GM12878 (cell line): ENCODE results near the gene NPAS3. TPM values are rescaled to one million over a fixed set of nuclear protein-coding genes. Genes with fewer than 3 reads are reported as not detected.

ENCODE experiments used
- ATAC-seq: fragments of 200-7000 bp; cut with Tn5 transposase; 3 replicates; pipeline ENCODE4 v1.9.1; 2020; ENCODE audit warnings: mild to moderate bottlenecking, moderate library complexity
- BruUV-seq: library from RNA; stranded (reverse); fragments of 400-500 nt; replicated peaks from 2 replicates; lab custom pipeline; 2021; lab: Mats Ljungman, UMichigan
- CTCF ChIA-PET: fragments of 300-600 bp; sonication (Branson Sonifier 250); formaldehyde crosslinking; extraction: SDS; loops from one replicate; lab custom pipeline; 2021; ENCODE audit warnings: inconsistent platforms; lab: Yijun Ruan, JAX
- POLR2A ChIA-PET: fragments of 350-600 bp; formaldehyde crosslinking; extraction: SDS; loops from one replicate; lab custom pipeline; 2021; ENCODE audit warnings: inconsistent platforms; lab: Charles Lee
- RAD21 ChIA-PET: fragments of 300-600 bp; sonication (Branson Sonifier 250); formaldehyde crosslinking; loops from one replicate; lab custom pipeline; 2023; ENCODE audit warnings: antibody characterized with exemption; ENCODE audit not compliant: unreplicated experiment; lab: Charles Lee
- SMC1A ChIA-PET: fragments of 300-600 bp; sonication (Branson Sonifier 250); formaldehyde crosslinking; loops from one replicate; lab custom pipeline; 2023; ENCODE audit not compliant: unreplicated experiment, uncharacterized antibody; lab: Charles Lee
- DNase-seq: peaks from one replicate; pipeline ENCODE4 v3.0.0-alpha.2; 2011; ENCODE audit warnings: low read depth, low spot score
- FAIRE-seq: peaks from 3 replicates; lab custom pipeline; 2011; peaks lifted over from hg19 to GRCh38; lab: Jason Lieb, UNC
- H2AFZ ChIP-seq: 2 replicates; pipeline ENCODE4 v1.6.0; 2011; ENCODE audit warnings: low read depth, low read length, control low read depth; ENCODE audit not compliant: control insufficient read depth
- H3K27ac ChIP-seq: 2 replicates; pipeline ENCODE4 v1.5.1; 2011; ENCODE audit warnings: control low read depth; ENCODE audit not compliant: control insufficient read depth, insufficient read depth
- H3K27me3 ChIP-seq, 2 experiments: replicated peaks in 1 of 2; 2 replicates each; pipeline versions ENCODE4 v1.6.0 to v1.6.1; 2011; ENCODE audit warnings: low read length in 1 of 2; ENCODE audit not compliant: control insufficient read depth in 2 of 2, insufficient read depth in 2 of 2
- H3K36me3 ChIP-seq, 2 experiments: 2 replicates each; pipeline ENCODE4 v1.5.1; 2011; ENCODE audit warnings: low read length in 1 of 2; ENCODE audit not compliant: control insufficient read depth in 2 of 2, insufficient read depth in 2 of 2
- H3K4me1 ChIP-seq: 2 replicates; pipeline ENCODE4 v1.6.1; 2011; ENCODE audit warnings: mild to moderate bottlenecking, low read length, moderate library complexity, mixed read lengths; ENCODE audit not compliant: control insufficient read depth, insufficient read depth
- H3K4me2 ChIP-seq: 2 replicates; pipeline ENCODE4 v1.6.0; 2011; ENCODE audit warnings: control low read depth; ENCODE audit not compliant: control insufficient read depth, insufficient read depth
- H3K4me3 ChIP-seq: fragments of 200-600 bp; sonication (generic); 2 replicates; pipeline ENCODE4 v1.5.1; 2016
- H3K79me2 ChIP-seq: 2 replicates; pipeline ENCODE4 v1.6.0; 2011; ENCODE audit warnings: low read length; ENCODE audit not compliant: control insufficient read depth, insufficient read depth
- H3K9ac ChIP-seq: 2 replicates; pipeline ENCODE4 v1.8.0; 2011; ENCODE audit warnings: low read length, control low read depth, mixed read lengths; ENCODE audit not compliant: control insufficient read depth, insufficient read depth
- H3K9me3 ChIP-seq: replicated peaks from 3 replicates; pipeline ENCODE4 v1.5.1; 2011; ENCODE audit warnings: mild to moderate bottlenecking, low read length; ENCODE audit not compliant: control insufficient read depth, insufficient read depth
- H4K20me1 ChIP-seq: 2 replicates; pipeline ENCODE4 v1.6.0; 2011; ENCODE audit not compliant: control insufficient read depth, insufficient read depth
- ATF7 ChIP-seq: fragments of 450-650 bp; IDR thresholded peaks from 2 replicates; pipeline ENCODE4 v1.6.1; 2016; ENCODE audit warnings: low read depth, mild to moderate bottlenecking
- CBX3 ChIP-seq: fragments of 200-600 bp; sonication (generic); IDR thresholded peaks from 2 replicates; pipeline ENCODE4 v1.6.1; 2016; ENCODE audit warnings: low read depth, borderline replicate concordance
- CBX5 ChIP-seq: sonication (generic); IDR thresholded peaks from 2 replicates; pipeline ENCODE4 v1.6.1; 2016; ENCODE audit warnings: low read depth, moderate library complexity, mild to moderate bottlenecking, inconsistent platforms
- CHD1 ChIP-seq: IDR thresholded peaks from 2 replicates; pipeline ENCODE4 v1.6.1; 2012; ENCODE audit warnings: low read depth, low read length, improper control_type of control experiment
- CHD2 ChIP-seq: IDR thresholded peaks from 2 replicates; pipeline ENCODE4 v1.6.1; 2011; ENCODE audit warnings: low read depth, low read length, improper control_type of control experiment, borderline replicate concordance
- CREM ChIP-seq: IDR thresholded peaks from 2 replicates; pipeline ENCODE4 v1.6.1; 2014; ENCODE audit warnings: antibody characterized with exemption, low read depth
- ESRRA ChIP-seq: IDR thresholded peaks from 2 replicates; pipeline ENCODE4 v1.6.1; 2012; ENCODE audit warnings: mild to moderate bottlenecking, low read length, improper control_type of control experiment
- IRF3 ChIP-seq: fragments of 450-650 bp; IDR thresholded peaks from 2 replicates; pipeline ENCODE4 v1.6.1; 2014; ENCODE audit warnings: mild to moderate bottlenecking
- MAX ChIP-seq: IDR thresholded peaks from 2 replicates; pipeline ENCODE4 v1.6.1; 2012; ENCODE audit warnings: low read depth, low read length, improper control_type of control experiment
- MTA3 ChIP-seq: IDR thresholded peaks from 2 replicates; pipeline ENCODE4 v1.6.1; 2012; ENCODE audit warnings: low read length, inconsistent platforms, borderline replicate concordance
- NR2C1 ChIP-seq: fragments of 450-650 bp; IDR thresholded peaks from 2 replicates; pipeline ENCODE4 v1.6.1; 2017; ENCODE audit warnings: antibody characterized with exemption, mild to moderate bottlenecking, moderate library complexity
- PBX3 ChIP-seq: IDR thresholded peaks from 2 replicates; pipeline ENCODE4 v1.6.1; 2011; ENCODE audit warnings: mild to moderate bottlenecking, low read depth, low read length, moderate library complexity; ENCODE audit not compliant: insufficient replicate concordance
- RBBP5 ChIP-seq: fragments of 200-600 bp; sonication (generic); conservative IDR thresholded peaks from 2 replicates; pipeline ENCODE4 v1.6.1; 2016
- RUNX3 ChIP-seq: IDR thresholded peaks from 2 replicates; pipeline ENCODE4 v1.6.1; 2012; ENCODE audit warnings: low read length, inconsistent platforms
- SIX5 ChIP-seq: IDR thresholded peaks from 2 replicates; pipeline ENCODE4 v1.6.1; 2011; ENCODE audit warnings: mild to moderate bottlenecking, low read depth, low read length, moderate library complexity; ENCODE audit not compliant: severe bottlenecking
- SPI1 ChIP-seq: IDR thresholded peaks from 2 replicates; pipeline ENCODE4 v1.6.1; 2011; ENCODE audit warnings: low read depth, mild to moderate bottlenecking, low read length, moderate library complexity, borderline replicate concordance; ENCODE audit not compliant: insufficient read depth
- TARDBP ChIP-seq: IDR thresholded peaks from 2 replicates; pipeline ENCODE4 v1.6.1; 2016; ENCODE audit warnings: borderline replicate concordance
- WRNIP1 ChIP-seq: IDR thresholded peaks from 2 replicates; pipeline ENCODE4 v1.6.1; 2011; ENCODE audit warnings: low read depth, low read length, improper control_type of control experiment, borderline replicate concordance
- ZNF384 ChIP-seq: IDR thresholded peaks from 2 replicates; pipeline ENCODE4 v1.6.1; 2012; ENCODE audit warnings: low read depth, mild to moderate bottlenecking, low read length, improper control_type of control experiment, borderline replicate concordance
- WGBS: methylation state at CpG from one replicate; pipeline ENCODE4 v1.1.6; 2016; ENCODE audit warnings: low lambda C conversion rate; ENCODE audit not compliant: insufficient replicate concordance, insufficient coverage; ENCODE audit errors: missing lambda C conversion rate; 5-methylcytosine and 5-hydroxymethylcytosine counted together
- in situ Hi-C: fragments of 300-500 bp; cut with MboI; formaldehyde crosslinking; loops from 9 replicates; pipeline ENCODE4 v1.14.3; 2018; ENCODE audit warnings: mixed read lengths
- intact Hi-C: fragments of 100-400 bp; cut with micrococcal nuclease; formaldehyde crosslinking; loops from one replicate; pipeline ENCODE4 v1.14.2; 2022; ENCODE audit not compliant: unreplicated experiment
- polyA plus RNA-seq, 11 experiments: library from polyadenylated mRNA; depleted of rRNA in 4 of 11; unstranded in 6 of 11; stranded (reverse) in 5 of 11; fragments of >200 nt; fragmentation: Nextera tagmentation in 4 of 11; fragmentation: Illumina TruSeq in 1 of 11; extraction: Ambion mirVana in 4 of 11; extraction: Trizol in 1 of 11; gene quantifications; 1 replicate in 1 of 11; 2 replicates in 10 of 11; pipeline versions ENCODE4 v1.2.1 to v1.2.3, GENCODE V29; 2011 to 2016; ENCODE audit warnings: inconsistent platforms in 2 of 11, missing spikeins in 2 of 11, low read depth in 1 of 11
- total RNA-seq, 4 experiments: library from RNA; depleted of rRNA in 3 of 4; stranded (reverse); fragments of >200 nt in 3 of 4; fragmentation: Illumina TruSeq in 1 of 4; extraction: Trizol in 1 of 4; gene quantifications; 2 replicates each; pipeline versions ENCODE4 v1.2.1 to v1.2.3, GENCODE V29; 2013 to 2021

The NPAS3 gene
- total and polyA plus RNA-seq, 10 of the 15 experiments (the other 5 are each of a cell fraction or from before 2014, with no cell fraction given), result under 0.01 to 2.7 (median 0.03) TPM; not detected in 6

- TF ChIP-seq CHD1 (no peak), NR2C1 (no peak), ATF7 (no peak), RUNX3 (no peak), CBX3 (no peak), RBBP5 (no peak), CBX5 (no peak), WRNIP1 (no peak), IRF3 (no peak), ZNF384 (no peak), MTA3 (no peak)
These were observed 844.2 kb downstream of the NPAS3 start (continued) for GRCh38 chr14:33782923-33783322.

- SMC1A ChIA-PET, result interaction anchor here (0.9 to 8.4 kb wide), 6 partner anchors 10 to 325 kb away, joined by 3 to 158 read pairs (median 3); no protein-coding TSS in a partner anchor
- Histone ChIP-seq H3K27ac (no peak overlapping the region), H3K9ac (no peak overlapping the region), H3K4me2 (no peak overlapping the region), H3K36me3 (no peaks in the 10 kb centered on the region), H3K27me3 (no peaks in the 10 kb centered on the region), H3K79me2 (no peaks in the 10 kb centered on the region), H3K9me3 (no peaks in the 10 kb centered on the region), H2AFZ (no peak overlapping the region), H4K20me1 (no peaks in the 10 kb centered on the region), H3K4me3 (no peak overlapping the region), H3K4me1 (no peaks in the 10 kb centered on the region)
- in situ Hi-C loops (no loop called here), intact Hi-C loops (no loop called here)
- CTCF ChIA-PET, result interaction anchor here (1.8 to 14.3 kb wide), 2 partner anchors 54 to 109 kb away, joined by 6 to 334 read pairs; no protein-coding TSS in a partner anchor
- POLR2A ChIA-PET, result interaction anchor here (1.0 kb wide), 1 partner anchor 17 kb away, joined by 3 read pairs; no protein-coding TSS in a partner anchor
- BruUV-seq, result no TSS peak
- WGBS, result 44% methylated on average over 4 of the region's 4 CpGs
- no peak for DNase-seq
- ATAC-seq, result no peak
- RAD21 ChIA-PET, result interaction anchor here (1.0 to 7.4 kb wide), 3 partner anchors 109 to 194 kb away, joined by 3 to 264 read pairs (median 11); no protein-coding TSS in a partner anchor
- no peak for FAIRE-seq
- TF ChIP-seq SPI1, result no peak
- TF ChIP-seq PBX3, result no peak
- no peak for TF ChIP-seq ESRRA
- no peak for TF ChIP-seq CREM
- no peak for TF ChIP-seq MAX
- TF ChIP-seq SIX5, result no peak
- no peak for TF ChIP-seq CHD2
- TF ChIP-seq TARDBP, result no peak
- TF ChIP-seq IRF3, result no peak
These were observed 847.6 kb downstream of the NPAS3 start for GRCh38 chr14:33786091-33786825.
